GM18517 (cell line): ENCODE measurements around the gene PIEZO2.

Experiments used
- ATAC-seq: cut with Tn5 transposase; IDR thresholded peaks from one replicate; pipeline ENCODE4 v1.9.1; 2021; ENCODE audit warnings: mild to moderate bottlenecking, moderate library complexity; ENCODE audit not compliant: unreplicated experiment

The PIEZO2 gene

DNA sequence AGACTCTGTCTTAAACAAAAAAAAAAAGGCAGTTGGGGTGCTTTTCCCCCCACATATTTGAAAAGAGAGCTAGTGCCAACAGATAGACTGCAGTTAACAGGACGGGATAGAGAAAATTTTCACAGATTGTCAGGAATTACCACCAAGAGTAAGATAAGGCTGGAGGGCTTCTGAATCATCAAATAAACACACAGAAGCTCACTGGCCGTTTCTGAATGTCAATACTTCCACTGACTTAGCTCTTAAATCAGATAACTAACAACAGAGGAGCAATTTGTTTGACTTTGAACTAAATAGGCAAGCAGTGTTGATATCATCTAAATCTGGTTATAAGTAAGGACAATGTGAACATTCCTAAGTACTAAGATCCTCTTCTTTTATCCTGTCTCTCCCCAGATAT is 34.7 kb downstream of the PIEZO2 start:
- no peak for ATAC-seq

DNA sequence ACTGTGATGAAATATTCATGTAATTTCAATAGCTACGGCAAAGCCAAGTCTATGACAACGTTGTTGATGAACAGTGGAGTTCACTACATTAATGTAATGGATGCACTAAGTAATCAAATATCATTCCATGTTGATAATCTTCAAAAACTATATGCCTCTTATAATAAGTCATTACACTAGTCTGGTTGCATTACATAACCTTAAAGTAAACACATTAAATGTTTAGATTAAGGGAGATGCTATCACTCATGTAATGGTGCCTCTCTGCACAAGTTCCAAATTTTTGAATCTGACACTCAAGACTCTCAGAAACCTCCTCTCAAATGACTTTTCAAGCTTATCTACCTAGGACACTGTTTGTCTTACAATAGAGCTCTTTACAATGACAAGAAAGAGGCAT is 35.4 kb downstream of the PIEZO2 start:
- ATAC-seq = no peak

DNA sequence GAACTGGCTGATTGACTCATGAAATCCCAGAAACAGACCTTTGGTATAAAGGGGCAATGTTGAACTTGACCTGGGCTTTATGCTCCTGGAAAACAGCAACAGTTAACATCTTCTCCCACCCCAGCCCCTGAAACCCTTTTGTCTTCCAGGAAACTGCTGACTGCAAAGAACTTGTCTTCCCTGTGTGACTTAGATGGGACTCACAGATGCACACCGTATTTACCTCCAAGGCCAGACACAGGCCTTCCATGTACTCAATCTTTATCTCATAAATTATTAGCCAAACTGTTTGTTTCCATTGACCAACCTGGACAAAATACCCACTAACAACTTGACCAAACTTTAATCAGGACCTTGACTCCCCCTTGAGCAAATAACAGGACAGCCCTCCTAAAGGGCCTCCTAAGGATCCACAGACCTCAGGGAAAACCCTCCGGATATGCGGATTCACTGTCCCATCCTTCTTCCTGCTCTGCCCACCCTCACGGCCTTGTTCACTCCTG is 36.3 kb downstream of the PIEZO2 start:
- ATAC-seq = no peak

DNA sequence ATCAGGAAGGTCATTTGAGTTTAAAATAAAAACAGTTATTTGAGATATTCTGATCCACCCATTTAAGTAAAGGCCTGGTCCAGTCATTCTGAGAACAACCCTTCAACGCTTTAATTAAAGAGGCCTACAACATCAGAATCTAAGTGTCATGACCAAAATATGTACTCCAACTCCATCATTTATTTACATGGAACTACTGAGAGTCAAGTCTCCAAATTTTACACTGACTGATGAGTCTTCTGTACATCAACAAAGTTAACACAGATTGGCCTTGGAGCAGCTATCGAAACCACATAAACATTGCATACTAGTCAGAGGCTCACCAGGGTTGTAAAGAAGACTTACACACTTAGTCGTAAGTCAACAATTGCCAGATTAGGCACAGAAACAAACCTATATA is 37.1 kb downstream of the PIEZO2 start:
- no peak for ATAC-seq

DNA sequence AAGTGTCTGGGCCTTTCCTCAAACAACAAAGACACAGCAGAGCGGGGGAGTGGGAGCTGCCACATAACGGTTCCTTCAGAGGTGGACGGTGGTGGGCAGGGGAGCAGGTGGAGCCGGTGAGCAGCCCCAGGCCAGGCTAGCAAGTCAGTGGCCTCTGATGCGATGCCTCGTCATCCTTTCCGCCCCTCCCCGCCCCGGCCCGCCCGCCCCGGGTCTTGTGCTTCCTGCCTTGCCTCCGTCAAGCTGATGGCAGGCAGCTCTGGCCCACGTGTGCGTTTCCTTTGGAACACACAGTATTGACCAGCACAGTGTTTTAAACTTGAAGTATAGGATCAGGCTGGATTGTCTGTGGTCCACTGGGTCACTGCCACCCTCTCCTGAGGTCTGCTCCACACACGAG is 38.9 kb downstream of the PIEZO2 start:
- ATAC-seq = no peak

DNA sequence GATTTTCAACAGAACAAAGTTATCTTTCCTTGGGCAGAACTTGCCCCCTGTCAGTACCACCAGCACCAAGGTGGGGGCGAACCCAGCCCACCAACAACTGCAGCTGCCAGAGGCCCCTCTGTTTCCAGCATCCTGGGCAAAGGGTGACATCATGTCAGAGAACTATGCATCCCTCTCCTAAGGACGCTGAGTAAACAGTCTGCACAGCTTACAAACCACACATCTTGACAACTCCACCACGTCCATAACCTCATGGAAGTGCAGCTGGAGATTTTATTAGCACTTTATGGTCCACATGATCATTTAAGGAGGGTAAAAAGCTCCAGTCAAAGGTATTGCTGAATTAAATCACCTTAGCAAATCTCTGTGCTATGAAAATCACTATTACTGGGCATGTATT is 40.4 kb downstream of the PIEZO2 start:
- no peak for ATAC-seq

DNA sequence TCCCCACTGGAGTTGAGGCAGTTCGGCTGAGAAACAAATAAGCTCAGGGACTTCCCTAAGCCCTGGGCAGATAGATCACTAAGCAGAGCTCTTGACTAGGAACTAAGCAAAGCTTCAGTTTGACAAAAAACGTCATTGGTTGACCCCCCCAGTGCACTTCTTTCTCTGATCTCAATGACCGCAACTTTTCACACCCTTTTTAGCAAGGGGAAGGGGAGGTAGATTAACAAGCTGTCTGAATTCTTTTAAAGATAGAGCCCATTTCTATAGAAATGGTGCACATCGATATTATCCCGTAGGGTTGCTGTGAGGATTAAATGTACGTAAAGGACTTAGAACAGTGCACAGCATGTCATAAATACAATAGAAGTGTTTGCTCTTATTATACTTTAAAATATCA is 42.5 kb downstream of the PIEZO2 start:
- ATAC-seq = no peak

DNA sequence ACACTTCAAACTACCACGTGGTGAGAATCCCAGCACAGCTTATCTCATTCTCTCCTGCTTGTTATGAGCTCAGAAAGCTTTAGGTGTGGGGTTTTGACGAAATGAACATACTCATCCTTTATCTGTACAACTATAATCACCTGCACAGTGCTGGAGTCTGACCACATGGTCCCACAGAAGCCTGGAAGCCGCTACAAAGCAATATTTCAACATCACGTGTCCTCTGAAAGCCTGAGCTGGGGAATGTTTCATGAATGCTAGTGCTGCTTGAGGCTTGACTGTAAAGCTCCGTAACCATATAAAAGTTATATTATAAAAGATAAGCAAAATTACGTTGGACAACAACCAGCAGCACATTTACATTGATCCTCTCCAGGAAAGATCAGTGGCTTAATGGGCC is 43.9 kb downstream of the PIEZO2 start:
- no peak for ATAC-seq

DNA sequence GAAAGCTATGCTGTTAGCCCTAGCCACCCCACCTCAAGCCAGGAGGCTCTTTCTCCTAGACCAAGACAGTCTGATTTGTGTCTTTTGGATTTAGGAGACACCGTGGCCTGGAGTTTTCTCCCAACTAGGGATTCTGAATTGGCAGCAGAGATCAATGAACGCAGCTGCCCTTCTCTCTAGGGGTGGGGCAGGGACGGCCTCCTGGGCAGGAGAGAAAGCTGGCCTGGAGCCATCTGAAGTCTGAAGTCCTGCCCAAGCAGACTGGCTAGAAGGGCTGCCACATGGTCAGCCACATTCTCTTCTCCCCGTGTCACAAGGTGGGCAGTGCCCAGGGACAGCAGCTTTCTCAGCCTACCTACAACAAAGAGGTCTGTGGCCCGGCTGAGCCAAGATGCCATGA is 45.1 kb downstream of the PIEZO2 start:
- no peak for ATAC-seq

DNA sequence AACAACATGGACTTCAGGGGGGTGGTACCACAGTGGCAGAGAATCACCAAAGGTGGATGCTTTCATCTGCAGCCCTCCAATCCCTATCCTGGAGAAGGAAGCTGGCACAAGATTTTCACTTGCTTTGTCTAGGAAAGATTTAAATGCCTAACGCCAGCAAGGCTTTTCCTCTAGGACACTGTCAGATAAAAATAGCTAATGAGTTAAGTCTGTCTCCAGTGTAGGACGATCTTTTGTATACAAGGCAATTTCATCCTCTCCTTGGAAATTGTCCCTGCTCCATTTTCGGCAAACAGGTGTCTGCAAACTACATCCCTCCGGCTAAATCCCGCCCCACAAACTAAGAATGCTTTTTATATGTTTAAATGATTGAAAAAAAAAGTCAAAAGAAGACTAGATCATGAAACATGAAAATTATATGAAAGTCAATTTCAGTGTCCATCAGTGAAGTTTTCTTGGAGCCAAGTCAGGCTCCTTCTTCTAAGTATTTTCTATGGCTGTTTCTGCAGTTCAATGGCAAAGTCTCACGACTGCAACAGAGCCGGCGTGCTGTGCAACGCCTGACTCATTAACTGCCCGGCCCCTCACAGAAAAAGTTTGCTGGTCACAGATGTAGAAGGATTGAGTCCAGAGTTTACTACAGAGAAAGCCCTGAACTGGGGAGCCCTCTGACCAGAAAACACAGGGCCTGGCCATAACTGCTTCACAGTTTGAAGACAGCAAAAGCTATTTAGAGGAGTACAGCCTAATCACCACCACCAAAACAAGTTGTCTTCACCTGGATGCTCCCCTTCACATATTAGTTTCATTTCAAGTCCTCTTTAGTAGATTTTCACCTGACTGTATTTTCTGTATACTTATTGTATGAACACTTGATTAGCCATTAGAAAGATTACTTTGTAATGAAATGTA is 52.3 kb downstream of the PIEZO2 start:
- no peak for ATAC-seq

DNA sequence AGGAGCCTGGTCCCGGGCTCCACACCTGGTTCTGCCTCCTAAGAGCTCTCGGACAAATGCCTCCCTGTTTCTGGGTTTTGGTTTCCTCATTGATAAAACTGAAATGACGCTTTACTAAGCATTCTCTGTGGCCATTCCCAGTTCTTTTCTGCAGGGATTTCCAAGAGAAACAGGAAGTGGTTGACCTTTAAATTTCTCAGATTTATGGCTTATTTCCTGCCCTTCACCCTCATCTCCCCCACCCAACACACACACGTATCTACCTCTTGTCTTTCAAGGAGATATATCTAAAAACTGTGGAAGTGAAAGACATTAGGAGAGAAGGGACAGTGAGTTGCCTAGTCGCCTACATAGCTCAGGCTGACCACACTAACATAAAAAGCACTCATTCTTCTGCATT is 53.0 kb downstream of the PIEZO2 start:
- ATAC-seq = no peak

DNA sequence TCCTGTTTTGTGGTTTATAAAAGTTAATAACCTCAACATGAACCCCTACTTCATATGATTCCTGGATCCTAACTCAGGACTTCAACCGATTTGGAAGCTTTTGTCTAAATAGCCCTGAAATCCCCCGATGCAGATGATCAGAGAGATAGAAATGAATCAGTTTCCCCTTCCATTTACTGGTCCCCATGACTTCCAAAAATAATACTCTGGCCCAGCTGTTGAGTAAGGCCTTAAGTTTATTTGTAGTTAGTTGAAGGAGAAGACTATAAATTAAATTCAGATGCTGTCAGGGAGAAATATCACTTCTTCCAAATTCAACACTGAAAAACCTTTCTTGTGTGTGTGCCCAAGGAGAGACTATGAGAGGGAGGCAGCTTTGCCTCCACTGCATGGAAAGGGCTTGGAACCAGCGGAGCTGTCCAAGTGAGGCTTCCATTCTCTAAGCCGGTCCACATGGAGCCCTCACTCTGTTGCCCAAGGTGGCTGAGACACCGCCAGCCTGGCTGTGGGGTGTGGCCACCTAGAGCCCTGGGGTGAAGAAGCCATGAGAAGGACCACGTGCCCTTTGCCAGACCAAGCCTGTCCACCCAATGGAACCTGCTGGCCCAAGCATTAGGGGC is 53.6 kb downstream of the PIEZO2 start:
- ATAC-seq = no peak

DNA sequence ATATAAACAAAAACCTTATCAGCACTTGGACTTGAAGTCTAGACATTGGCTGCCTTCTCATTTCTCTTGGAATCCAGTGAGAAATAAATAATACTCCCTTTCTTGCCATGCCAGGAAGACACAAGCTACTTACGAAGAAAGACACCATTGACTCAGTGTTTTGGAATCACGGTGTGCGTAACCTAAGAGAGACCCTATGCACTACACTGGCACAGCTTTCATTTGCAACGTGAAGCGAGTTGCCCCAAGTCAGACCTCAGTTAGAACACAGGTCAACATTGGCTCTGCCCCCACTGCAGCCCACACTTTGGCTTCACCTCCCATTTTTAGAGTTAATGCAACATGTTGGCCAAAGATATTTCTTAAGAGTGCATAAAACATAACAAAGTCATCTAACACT is 54.2 kb downstream of the PIEZO2 start:
- no peak for ATAC-seq

DNA sequence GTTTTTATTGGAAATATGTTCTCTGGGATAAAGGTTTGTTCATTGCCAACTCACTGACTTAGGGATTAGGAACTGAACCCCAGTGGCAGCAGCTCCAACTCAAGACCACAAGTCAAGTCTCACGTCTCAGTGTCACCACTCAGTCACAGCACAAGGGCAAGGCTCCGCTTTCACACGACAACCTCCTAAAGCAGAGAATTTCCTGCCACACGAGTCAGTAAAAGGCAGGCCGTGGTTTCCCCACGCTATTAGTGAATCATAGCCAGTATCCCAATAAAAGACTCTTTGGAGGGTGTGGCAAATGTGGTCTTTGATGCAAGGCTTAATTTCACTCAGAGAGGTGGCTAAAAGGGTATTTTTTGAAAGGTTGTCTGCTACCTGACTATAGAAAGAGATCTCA is 57.6 kb downstream of the PIEZO2 start:
- no peak for ATAC-seq

DNA sequence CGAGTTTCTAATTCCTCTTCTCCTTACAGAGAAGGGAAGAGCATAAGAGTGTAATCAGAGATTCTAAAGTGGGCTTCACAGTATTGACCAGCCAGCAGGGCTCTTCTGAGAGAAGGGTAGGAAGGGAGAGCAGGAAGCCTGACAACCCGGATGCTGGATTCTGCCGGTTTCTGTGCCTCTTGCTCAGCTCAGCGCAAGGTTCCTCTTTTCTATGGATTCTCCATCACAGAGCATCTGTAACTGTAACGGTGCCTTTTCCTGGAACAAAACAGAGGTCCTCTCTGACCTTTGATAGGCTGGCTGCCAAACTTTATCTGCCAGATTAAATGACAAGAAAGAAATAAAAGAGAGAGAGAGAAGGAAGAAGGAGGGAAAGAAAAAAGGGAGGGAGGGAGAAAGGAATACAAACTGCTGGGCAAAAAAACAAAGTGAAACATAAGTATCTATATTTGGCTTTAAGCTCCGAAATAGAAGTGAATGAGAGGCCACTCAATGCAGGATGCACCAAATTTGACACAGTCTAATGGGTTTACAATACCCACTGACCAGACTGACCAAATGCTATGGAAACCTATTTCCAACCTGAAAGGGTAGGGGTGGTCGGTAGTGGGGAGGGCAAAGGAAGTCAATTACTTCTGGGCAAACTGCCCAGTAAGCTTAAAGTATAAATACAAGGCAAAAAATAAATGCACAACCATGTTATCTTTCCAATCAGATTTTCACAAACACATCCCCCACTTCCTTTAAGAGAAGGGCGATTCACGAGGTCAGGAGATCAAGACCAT is 59.2 kb downstream of the PIEZO2 start:
- ATAC-seq = no peak

DNA sequence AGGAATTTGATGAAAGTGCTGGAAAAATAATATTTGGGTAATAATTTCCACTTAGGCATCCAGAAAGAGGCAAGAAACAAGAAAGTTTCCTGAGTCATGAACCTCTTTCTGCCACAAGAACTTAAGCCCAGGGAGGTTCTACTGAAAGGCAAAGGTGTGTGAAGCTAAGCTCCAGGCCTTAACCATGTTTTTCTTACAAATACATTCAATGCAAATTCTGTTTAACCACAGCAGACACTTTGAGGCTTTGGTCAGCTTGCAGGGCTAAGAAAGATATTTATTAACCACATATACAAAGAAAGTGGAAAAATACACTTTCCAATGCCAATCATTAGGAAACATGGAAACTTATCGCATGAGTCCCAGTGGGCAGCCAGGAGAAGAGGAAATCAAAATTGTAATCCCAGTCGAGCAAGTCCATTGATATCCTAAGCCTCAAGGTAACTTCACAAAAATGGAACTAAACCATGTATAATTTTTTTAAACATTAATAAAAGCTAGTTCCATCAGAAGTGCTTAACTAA is 68.3 kb downstream of the PIEZO2 start:
- no peak for ATAC-seq

DNA sequence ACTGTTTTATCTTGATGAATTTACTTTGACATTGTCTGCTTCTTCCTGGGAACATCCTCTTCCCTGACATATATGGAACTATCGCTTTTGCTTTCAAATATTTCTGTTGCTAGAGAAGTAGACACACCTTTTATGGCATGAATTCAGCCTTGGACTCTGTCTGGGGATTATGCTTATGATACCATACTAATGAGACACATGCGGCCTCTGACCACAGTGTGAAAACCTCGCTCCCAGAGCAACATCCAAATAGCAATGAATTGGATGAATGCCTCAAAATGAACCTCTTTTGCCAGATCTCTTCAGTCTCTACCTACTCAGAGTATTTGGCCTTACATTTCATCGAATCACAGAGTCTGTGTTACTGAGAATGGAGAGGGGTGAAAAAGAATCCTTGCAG is 70.9 kb downstream of the PIEZO2 start:
- ATAC-seq = no peak

DNA sequence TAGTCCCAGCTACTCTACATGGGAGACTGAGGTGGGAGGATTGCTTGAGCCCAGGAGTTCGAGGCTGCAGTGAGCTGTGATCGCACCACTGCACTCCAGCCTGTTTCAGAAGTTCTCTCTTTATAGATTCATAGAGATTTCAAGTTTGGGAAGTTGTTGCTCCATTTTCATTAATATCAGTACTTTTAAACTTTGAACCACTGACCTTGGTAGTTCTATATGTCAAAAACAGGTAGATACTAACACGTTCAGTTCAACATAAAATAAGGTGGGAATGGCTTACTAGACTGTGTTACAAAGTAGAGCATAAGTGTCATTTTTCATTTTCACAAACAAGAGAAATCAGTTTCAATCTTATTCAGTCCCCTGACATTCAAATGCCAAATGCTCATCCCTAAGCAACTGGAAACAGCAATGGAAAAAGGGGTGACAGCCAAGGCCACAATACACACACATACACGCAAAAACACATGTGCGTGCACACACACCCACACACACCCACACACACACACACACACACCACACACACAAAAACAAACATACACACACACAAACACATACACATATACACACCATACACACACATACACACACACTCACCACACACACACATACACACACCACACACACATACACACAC is 71.7 kb downstream of the PIEZO2 start:
- ATAC-seq = no peak

DNA sequence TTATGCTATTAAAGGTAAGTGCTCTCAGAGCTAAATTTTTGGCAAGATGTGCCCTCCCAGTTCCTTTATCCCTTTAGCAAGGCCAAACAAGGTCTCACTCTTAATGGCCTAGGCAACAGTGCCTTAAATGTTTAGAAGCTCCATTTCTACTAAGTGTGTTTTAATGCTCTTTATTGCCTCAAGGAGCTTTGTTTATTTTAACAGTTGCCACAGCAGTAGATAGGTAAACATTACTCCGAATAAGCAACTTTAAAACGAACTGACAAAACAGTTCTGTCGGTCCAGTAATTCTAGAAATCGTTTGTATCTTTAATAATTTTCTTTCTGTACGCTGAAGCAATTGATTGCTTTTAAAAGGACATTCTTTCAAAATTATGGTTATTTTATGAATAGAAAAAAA is 74.5 kb downstream of the PIEZO2 start:
- ATAC-seq = no peak

DNA sequence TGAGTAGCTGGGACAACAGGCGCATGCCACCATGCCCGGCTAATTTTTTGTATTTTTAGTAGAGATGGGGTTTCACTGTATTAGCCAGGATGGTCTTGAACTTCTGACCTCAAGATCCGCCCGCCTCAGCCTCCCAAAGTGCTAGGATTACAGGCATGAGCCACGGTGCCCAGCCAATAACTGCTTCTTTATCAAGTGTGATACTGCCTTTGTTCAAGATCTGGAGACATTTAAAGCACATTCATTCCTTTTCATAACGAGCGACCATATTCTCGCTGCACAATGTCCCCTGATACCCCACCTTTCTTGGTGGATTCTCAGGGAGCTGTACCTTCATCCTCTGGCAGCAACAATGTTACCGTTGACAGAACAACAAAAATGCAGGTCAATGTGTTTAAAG is 75.4 kb downstream of the PIEZO2 start:
- ATAC-seq = no peak

DNA sequence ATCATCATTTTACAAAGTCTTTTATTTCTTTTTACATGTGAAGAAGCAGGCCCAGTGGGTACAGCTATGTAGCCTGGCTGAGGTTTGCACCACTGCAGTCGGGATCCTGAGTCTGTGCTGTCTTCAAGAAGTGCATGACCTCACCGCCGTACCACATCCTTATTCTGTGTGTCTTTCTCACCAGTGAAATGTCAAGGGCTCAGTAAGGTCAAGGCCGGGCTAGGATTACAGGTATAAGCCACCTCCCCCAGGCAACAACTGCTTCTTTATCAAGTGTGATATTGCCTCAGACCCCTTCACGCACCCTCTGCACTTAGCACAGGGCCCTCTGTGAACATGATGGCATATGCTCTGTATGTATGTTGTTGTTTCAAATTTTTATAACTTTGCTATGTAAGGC is 76.7 kb downstream of the PIEZO2 start:
- no peak for ATAC-seq
